Activated CD4-positive, alpha-beta T cell treated with anti-CD3 and anti-CD28 coated beads, Interleukin-2, amount 50 U/mL, for 1 hour (primary cell): ENCODE results near the gene MISFA.
"Not testable (repeated sequence)": the region's sequence is repeated elsewhere in the genome, so short reads cannot be mapped to it uniquely, and the experiment has no call there.

ENCODE experiments used
- DNase-seq: peaks from one replicate; pipeline ENCODE4 v3.0.0-alpha.2; 2020

Gene MISFA

GRCh38 chr11:18599739-18600230, at the start of gene MISFA:
TSS of gene MISFA (plus strand) at chr11:18599789. CDS start at chr11:18599929, 140 bp downstream.
- DNase-seq: no peak

DNA sequence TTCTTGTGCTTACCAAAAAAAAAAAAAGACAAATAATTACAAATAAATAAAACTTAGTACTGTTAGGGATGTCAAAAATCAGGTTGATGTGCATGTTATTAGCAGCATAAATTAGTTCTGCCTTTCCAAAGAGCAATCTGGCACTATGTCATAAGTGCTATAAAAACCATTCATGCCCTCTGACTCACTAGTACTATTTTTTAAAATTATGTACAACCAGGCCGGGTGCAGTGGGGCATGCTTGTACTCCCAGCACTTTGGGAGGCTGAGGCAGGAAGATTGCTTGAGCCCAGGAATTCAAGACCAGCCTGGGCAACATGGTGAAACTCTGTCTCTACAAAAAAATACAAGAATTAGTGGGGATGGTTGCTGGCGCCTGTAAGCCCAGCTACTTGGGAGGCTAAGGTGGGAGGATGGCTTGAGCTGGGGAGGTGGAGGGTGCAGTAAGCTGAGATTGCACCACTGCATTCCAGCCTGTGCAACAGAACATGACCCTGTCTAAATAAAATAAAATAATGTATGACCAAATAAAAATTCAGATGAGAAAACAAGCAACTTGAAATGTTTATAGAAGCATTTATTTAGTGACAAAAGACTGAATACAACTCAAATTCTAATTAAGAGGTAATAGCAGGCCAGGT, 36.4 kb upstream of the MISFA start:
- DNase-seq: no peak

- DNase-seq: no peak
These were observed 35.4 kb upstream of the MISFA start for GRCh38 chr11:18564149-18564548.

GRCh38 chr11:18566406-18566805, 33.2 kb upstream of the MISFA start:
- no peak for DNase-seq

- DNase-seq: no peak
These were observed 32.5 kb upstream of the MISFA start for GRCh38 chr11:18567081-18567480.

DNA sequence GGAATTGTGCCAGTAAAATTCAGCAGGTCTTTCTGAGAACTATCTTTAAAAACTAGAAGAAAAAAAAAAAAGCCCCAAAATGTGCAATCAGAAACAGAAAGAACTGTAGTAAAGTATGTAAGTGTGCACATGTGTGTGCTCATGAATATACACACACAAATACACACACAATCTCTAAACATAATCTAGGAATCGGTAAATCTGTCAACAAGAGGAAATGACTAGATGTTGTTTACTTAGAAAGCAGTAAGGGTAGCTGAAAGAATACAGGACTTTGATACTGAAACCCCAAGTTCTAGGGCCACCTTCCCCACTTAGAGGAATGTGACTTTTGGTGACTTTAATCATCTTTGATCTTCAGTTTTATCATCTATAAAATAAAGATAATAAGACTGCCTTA, 24.2 kb upstream of the MISFA start:
- DNase-seq: no peak

DNA sequence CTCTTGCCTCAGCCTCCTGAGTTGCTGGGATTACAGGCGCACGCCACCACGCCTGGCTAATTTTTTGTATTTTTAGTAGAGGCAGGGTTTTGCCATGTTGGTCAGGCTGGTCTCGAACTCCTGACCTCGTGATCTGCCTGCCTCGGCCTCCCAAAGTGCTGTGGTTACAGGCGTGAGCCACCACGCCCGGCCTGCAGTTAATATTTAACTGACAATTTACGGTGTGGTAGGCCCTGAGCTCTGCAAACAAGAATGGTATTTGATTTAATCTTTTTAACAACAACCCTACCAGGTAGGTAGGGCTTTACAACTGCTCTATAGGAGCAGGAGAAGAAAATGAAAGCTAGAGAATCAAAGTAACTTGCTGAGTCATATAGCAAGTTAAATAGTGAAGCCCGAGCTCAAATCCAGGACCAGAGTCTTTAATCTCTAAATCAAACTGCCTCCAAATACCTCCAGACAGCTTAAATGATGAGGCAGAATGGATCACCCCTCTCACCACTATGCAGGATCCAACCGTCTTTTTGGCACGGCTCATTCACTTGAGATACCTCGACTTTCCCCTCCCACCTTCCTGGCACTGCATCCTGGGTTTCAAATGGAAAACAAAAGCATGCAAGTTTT, 20.5 kb upstream of the MISFA start:
- no peak for DNase-seq

- DNase-seq: no peak
These were observed 19.3 kb upstream of the MISFA start for GRCh38 chr11:18580113-18580766.

GRCh38 chr11:18581825-18582224, 17.8 kb upstream of the MISFA start:
- no peak for DNase-seq

- peak; percentile 38 for DNase-seq
These were observed 11.0 kb upstream of the MISFA start, which contains the start of gene UEVLD for GRCh38 chr11:18588297-18589252. TSS of gene UEVLD (minus strand) at chr11:18588734. CDS start at chr11:18588654, 80 bp downstream.

DNA sequence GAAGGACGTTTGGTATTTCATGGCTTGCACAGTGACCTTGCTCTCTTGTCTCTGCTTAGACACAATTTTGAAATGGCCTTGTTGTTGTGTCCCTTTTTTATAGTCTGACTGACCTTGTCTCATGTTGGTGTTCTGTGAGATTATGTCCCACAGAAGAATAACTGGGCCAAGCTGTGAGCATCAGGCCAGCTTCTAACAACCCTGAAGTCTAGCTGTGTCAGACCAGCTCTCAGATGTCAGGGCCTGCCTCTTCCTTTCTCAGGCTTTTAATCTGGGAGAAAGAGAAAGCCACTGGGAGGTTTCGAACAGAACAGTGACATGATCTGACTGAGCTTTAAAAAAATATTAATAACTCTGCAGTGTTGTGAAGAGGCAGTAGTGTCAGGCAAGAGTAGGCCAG, 9.0 kb upstream of the MISFA start:
- no peak for DNase-seq

GRCh38 chr11:18594088-18594487, 5.5 kb upstream of the MISFA start:
- not testable (repeated sequence) for DNase-seq

DNA sequence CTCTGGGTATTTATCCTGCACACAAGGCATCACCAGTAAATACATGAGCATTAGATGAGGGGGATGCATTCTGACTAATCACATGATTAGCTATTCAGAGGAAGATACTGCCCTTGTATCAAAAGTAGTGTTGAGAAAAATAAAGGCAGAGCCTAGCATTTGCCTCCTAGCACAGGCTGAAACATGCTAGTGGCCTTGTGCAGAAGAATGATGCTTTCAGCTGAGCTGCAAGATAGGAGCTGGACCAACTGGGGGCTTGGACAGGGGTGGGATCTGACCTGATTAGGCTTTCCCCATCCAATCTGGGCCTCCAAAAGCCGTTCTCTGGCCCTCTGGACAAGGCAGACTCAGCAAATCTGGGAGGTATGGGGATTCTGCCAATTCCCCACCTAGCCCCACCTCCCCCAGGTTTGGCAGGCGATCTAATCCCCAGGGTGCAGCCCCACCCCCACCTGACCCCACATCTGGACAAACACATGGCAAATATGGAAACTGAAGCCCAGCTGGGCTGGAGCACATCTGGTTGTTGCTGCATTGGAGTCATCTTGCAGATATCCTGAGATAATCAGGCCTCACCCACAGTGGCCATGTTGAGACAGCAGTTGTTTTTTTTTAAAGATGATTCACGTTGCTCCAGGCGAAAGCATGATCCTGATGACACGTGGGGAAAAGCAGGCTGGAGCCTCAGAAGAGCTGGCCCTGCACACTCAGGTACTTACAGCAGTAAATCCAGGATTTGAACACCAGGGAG, 4.4 kb upstream of the MISFA start:
- no peak for DNase-seq

DNA sequence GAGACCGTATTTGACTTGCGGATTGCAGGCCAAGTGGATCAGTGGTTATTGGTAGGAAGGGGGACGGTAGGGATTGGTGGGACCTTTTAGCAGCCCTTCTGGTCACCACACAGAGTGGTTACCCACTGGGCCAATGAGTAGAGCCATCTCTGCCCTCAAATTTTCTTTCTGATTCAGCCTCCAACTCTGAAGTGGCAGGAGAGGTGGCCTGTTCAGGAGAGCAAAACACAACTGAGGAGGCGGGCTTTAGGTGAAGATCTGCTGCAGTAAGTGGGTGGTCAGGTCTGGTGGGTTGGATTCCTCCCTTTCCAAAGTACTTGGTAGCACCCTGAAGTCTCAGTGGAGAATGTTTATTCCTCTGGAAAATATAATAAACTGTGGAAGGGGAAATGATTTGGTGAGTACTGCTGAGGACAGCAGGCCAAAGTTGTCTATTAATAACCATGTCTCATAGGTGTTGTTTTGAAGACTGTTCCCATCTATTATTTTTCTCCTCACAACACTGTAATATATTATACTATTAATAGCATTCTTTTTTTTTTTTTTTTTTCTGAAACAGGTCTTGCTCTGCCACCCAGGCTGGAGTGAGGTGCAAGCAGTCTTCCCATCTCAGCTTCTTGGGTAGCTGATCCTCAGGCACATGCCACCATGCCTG, 1.5 kb downstream of the MISFA start:
- DNase-seq: no peak

DNA sequence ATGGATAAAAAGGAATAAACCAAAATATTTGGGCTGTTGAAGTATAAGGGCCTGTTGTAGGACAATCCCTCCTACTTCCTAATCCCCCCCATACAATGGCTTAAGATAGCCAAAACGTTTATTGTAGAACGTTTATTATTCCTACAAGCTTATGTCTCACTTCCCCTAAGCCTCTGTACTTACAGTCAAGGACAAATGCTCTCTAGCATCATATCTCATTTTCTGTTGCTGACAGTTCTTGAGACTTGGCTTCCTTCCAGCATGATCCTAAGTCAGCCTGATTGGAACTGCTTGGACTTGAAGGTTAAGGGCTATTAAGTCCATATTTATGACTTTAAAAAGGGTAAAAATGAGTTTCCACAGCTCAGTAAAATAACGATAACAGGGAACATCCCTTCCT, 8.8 kb downstream of the MISFA start:
- DNase-seq: no peak

- no peak for DNase-seq
These were observed 11.6 kb downstream of the MISFA start for GRCh38 chr11:18611196-18611595.

DNA sequence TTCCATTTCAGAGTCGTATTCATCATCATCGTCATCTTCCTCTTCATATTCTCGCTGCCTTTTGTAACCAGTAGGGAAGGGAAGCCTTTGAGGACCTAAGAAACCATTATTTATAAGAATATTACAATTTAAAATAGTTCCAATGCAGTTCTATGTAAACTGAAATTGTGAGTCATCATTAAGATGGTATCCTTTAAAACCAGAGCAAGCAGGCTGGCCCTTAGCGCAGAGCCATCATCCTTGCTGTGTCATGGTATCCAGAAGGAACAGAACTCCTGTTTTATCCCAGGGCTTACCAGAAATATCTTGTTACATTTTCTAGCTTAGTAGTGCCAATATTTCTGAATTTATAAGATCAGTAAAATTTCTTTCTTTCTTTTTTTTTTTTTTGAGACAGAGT, 12.8 kb downstream of the MISFA start:
- DNase-seq: no peak

DNA sequence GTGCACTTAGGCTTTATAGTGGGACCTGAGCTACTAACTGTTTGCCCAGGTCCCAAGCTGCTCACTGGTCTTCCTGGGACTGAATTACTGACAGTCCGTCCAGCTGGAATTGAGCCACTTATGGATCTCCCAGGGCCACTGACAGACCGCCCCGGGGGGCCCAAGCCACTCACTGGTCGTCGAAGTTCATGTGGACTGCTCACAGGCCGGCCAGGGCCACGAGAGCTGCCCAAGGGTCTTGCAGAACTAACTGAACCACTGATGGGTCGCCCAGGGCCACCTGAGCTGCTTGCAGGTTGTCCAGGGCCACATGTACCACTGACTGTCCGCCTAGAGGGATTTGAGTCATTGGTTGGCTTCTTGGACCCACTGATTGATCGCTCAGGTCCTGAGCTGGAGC, 15.1 kb downstream of the MISFA start:
- no peak for DNase-seq

DNA sequence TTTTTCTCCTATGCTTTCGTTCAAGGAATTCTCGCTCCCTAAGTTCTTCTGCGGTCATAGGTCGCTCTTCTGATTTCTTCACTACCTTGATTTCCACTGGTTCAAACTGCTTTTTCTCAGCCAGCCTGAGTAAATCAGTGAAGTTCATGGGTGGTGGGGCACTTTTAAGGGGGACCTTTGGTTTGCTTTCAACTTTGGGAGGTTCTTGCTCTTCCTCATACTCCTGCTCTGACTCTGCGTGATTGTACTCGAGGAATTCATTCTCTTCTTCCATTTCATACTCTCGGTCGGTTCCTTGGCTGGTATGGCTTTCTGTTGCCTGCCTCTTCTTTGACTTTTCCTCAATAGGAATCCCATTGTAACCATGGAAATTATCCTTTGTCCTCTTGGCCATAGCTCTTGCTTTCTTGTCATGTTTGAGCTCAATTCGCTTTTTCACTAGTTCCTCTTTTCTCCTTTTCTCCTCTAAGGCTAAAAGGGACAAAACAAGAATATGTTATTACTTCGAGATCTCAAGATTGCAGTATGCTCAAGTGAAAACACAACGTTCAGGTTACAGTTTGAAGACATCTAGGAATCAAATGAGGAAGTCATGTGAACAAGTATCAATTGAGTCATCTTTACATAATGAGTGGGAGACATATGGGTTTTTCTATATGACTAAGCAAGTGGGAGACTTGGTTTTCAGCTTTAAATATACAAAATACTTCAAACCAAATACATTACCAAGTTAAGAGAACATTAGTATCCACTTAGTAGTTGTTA, 16.2 kb downstream of the MISFA start:
- no peak for DNase-seq

DNA sequence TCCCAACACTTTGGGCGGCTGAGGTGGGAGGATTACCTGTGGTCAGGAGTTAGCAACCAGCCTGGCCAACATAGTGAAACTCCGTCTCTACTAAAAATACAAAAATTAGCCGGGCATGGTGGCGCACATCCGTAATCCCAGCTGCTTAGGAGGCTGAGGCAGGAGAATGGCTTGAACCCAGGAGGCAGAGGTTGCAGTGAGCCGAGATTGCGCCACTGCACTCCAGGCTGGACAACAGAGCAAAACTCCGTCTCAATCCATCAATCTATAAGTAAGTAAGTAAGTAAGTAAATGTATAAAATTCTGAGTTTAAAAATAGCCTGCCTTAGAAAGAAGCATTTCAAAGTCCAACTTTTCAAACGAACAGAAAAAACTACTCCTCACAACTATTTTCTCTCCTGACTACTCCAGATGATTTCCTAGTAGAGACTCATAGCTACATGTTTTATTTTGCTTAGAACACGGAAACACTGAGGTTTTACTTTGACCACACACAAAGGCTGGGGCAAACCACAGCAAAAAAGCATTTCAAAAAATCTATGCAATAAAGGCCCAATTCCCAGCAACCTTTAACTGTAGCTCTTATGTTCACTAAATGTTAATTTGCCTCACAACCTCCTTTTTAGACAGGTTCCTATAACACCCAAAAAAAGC, 18.2 kb downstream of the MISFA start:
- peak; percentile 13 for DNase-seq
